ENCODE results near the gene C3orf18.

Gene C3orf18

GRCh38 chr3:50567386-50568167 is at the start of gene C3orf18:
C3orf18 (minus strand) TSS chr3:50567747; CDS start chr3:50565699, 2,048 bp downstream.
- DNase-seq (ENCODE audit: low read depth), result peak; percentile 51

GRCh38 chr3:50616770-50617095 is 49.2 kb upstream of the C3orf18 start:
- no peak for DNase-seq (ENCODE audit: low read depth)

- peak; percentile 55 for DNase-seq (ENCODE audit: low read depth)
Observed at GRCh38 chr3:50616003-50616769, 48.6 kb upstream of the C3orf18 start.

- DNase-seq (ENCODE audit: low read depth), result no peak
Observed at GRCh38 chr3:50615190-50615589, 47.6 kb upstream of the C3orf18 start.

- DNase-seq (ENCODE audit: low read depth), result no peak
Observed at GRCh38 chr3:50612970-50613846, 45.7 kb upstream of the C3orf18 start.

- no peak for DNase-seq (ENCODE audit: low read depth)
Observed at GRCh38 chr3:50612234-50612882, 44.8 kb upstream of the C3orf18 start.

GRCh38 chr3:50611464-50612233 is 44.1 kb upstream of the C3orf18 start, which contains the start of gene CISH:
CISH (minus strand) TSS chr3:50611774; CDS start chr3:50611650, 124 bp downstream.
- DNase-seq (ENCODE audit: low read depth), result no peak

- no peak for DNase-seq (ENCODE audit: low read depth)
Observed at GRCh38 chr3:50610992-50611463, 43.5 kb upstream of the C3orf18 start.

GRCh38 chr3:50610181-50610971 is 42.8 kb upstream of the C3orf18 start:
- no peak for DNase-seq (ENCODE audit: low read depth)

- DNase-seq (ENCODE audit: low read depth), result no peak
Observed at GRCh38 chr3:50609763-50610085, 42.2 kb upstream of the C3orf18 start.

GRCh38 chr3:50609071-50609762 is 41.7 kb upstream of the C3orf18 start:
- DNase-seq (ENCODE audit: low read depth), result no peak

GRCh38 chr3:50608278-50608677 is 40.7 kb upstream of the C3orf18 start:
- no peak for DNase-seq (ENCODE audit: low read depth)

- DNase-seq (ENCODE audit: low read depth), result no peak
Observed at GRCh38 chr3:50607271-50608091, 39.9 kb upstream of the C3orf18 start.

- no peak for DNase-seq (ENCODE audit: low read depth)
Observed at GRCh38 chr3:50606596-50606995, 39.0 kb upstream of the C3orf18 start.

GRCh38 chr3:50605901-50606326 is 38.4 kb upstream of the C3orf18 start:
- DNase-seq (ENCODE audit: low read depth), result no peak

GRCh38 chr3:50604628-50605588 is 37.4 kb upstream of the C3orf18 start:
- no peak for DNase-seq (ENCODE audit: low read depth)

- no peak for DNase-seq (ENCODE audit: low read depth)
Observed at GRCh38 chr3:50604110-50604621, 36.6 kb upstream of the C3orf18 start.
